HEK293 (cell line): ENCODE measurements around the gene MUC2.
A peak's percentile ranks its signal among the peaks of the same experiment; 100 is the strongest.

Experiments used
- CTCF ChIA-PET: fragments of 350-600 bp; formaldehyde crosslinking; extraction: SDS; loops from one replicate; lab custom pipeline; 2021; ENCODE audit warnings: antibody characterized with exemption; lab: Yijun Ruan, JAX
- POLR2A ChIA-PET: fragments of 300-600 bp; formaldehyde crosslinking; extraction: SDS; loops from one replicate; lab custom pipeline; 2020; ENCODE audit warnings: antibody characterized with exemption, inconsistent platforms; lab: Yijun Ruan, JAX
- H3K27ac ChIP-seq: fragments of 200-500 bp; sonication (Bioruptor generic); 2 replicates; pipeline ENCODE4 v1.5.1; 2014; ENCODE audit warnings: low read depth, low read length, control low read depth, inconsistent platforms; ENCODE audit errors: extremely low read depth
- H3K36me3 ChIP-seq, 2 experiments: fragments of 200-500 bp in 1 of 2; sonication (Bioruptor generic) in 1 of 2; 1 replicate in 1 of 2; 2 replicates in 1 of 2; pipeline ENCODE4 v1.5.1; 2014 to 2017; ENCODE audit warnings: inconsistent platforms in 2 of 2, low read length in 2 of 2; ENCODE audit not compliant: control insufficient read depth in 2 of 2, insufficient read depth in 1 of 2
- H3K4me1 ChIP-seq: fragments of 200-500 bp; sonication (Bioruptor generic); 2 replicates; pipeline ENCODE4 v1.5.1; 2014; ENCODE audit warnings: mild to moderate bottlenecking, low read length, inconsistent platforms; ENCODE audit not compliant: control insufficient read depth, insufficient read depth
- H3K4me3 ChIP-seq: 2 replicates; pipeline ENCODE4 v1.5.1; 2011; ENCODE audit warnings: low read depth, mild to moderate bottlenecking, control low read depth, low read length, moderate library complexity
- H3K9me3 ChIP-seq: fragments of 200-500 bp; sonication (Bioruptor generic); 2 replicates; pipeline ENCODE4 v1.5.1; 2014; ENCODE audit warnings: low read depth, low read length, inconsistent platforms; ENCODE audit not compliant: control insufficient read depth, insufficient read depth
- EGR2 ChIP-seq: fragments of 450-650 bp; formaldehyde crosslinking; IDR thresholded peaks from 2 replicates; pipeline ENCODE4 v1.5.1; 2016; ENCODE audit warnings: low read depth, missing biosample characterization, missing genetic modification characterization
- TCF7L2 ChIP-seq: IDR thresholded peaks from 2 replicates; pipeline ENCODE4 v1.6.1; 2011; ENCODE audit warnings: low read depth, mild to moderate bottlenecking, inconsistent platforms, low read length, moderate library complexity, borderline replicate concordance
- YY1 ChIP-seq: fragments of 450-650 bp; formaldehyde crosslinking; IDR thresholded peaks from 2 replicates; pipeline ENCODE4 v1.5.1; 2018; ENCODE audit warnings: missing biosample characterization, missing genetic modification characterization
- ZBTB8A ChIP-seq: fragments of 450-650 bp; formaldehyde crosslinking; IDR thresholded peaks from 2 replicates; pipeline ENCODE4 v1.5.1; 2016; ENCODE audit warnings: missing biosample characterization, missing genetic modification characterization
- ZFHX2 ChIP-seq: fragments of 450-650 bp; formaldehyde crosslinking; conservative IDR thresholded peaks from 2 replicates; pipeline ENCODE4 v1.5.1; 2016; ENCODE audit warnings: missing biosample characterization, missing genetic modification characterization
- ZNF211 ChIP-seq: fragments of 450-650 bp; formaldehyde crosslinking; IDR thresholded peaks from 2 replicates; pipeline ENCODE4 v1.5.1; 2016; ENCODE audit warnings: low read depth, missing biosample characterization, missing genetic modification characterization
- ZNF214 ChIP-seq: fragments of 450-650 bp; formaldehyde crosslinking; IDR thresholded peaks from 2 replicates; pipeline ENCODE4 v1.5.1; 2017; ENCODE audit warnings: missing biosample characterization, mild to moderate bottlenecking, missing genetic modification characterization, borderline replicate concordance
- ZNF239 ChIP-seq: fragments of 450-650 bp; formaldehyde crosslinking; IDR thresholded peaks from 2 replicates; pipeline ENCODE4 v1.5.1; 2016; ENCODE audit warnings: missing biosample characterization, missing genetic modification characterization
- ZNF248 ChIP-seq: fragments of 450-650 bp; formaldehyde crosslinking; IDR thresholded peaks from 2 replicates; pipeline ENCODE4 v1.5.1; 2017; ENCODE audit warnings: missing biosample characterization, missing genetic modification characterization
- ZNF280C ChIP-seq: fragments of 450-650 bp; formaldehyde crosslinking; IDR thresholded peaks from 2 replicates; pipeline ENCODE4 v1.5.1; 2016; ENCODE audit warnings: missing biosample characterization, missing genetic modification characterization
- ZNF366 ChIP-seq: fragments of 450-650 bp; formaldehyde crosslinking; conservative IDR thresholded peaks from 2 replicates; pipeline ENCODE4 v1.5.1; 2016; ENCODE audit warnings: missing biosample characterization, missing genetic modification characterization
- ZNF513 ChIP-seq: fragments of 450-650 bp; IDR thresholded peaks from 2 replicates; pipeline ENCODE4 v1.5.1; 2018; ENCODE audit warnings: missing biosample characterization, missing genetic modification characterization
- ZNF529 ChIP-seq: fragments of 450-650 bp; formaldehyde crosslinking; IDR thresholded peaks from 2 replicates; pipeline ENCODE4 v1.5.1; 2017; ENCODE audit warnings: missing genetic modification characterization, missing biosample characterization; ENCODE audit not compliant: insufficient replicate concordance
- ZNF626 ChIP-seq: fragments of 450-650 bp; sonication (Bioruptor Pico); formaldehyde crosslinking; IDR thresholded peaks from 2 replicates; pipeline ENCODE4 v1.5.1; 2018; ENCODE audit warnings: missing biosample characterization, missing genetic modification characterization, inconsistent platforms
- ZNF639 ChIP-seq: fragments of 450-650 bp; formaldehyde crosslinking; IDR thresholded peaks from 2 replicates; pipeline ENCODE4 v1.5.1; 2016; ENCODE audit warnings: missing biosample characterization, missing genetic modification characterization
- ZNF768 ChIP-seq: fragments of 450-650 bp; formaldehyde crosslinking; IDR thresholded peaks from 2 replicates; pipeline ENCODE4 v1.5.1; 2018; ENCODE audit warnings: missing biosample characterization, mild to moderate bottlenecking, missing genetic modification characterization
- TF ChIP-seq, protein P1 (sequence below): fragments of 450-650 bp; formaldehyde crosslinking; IDR thresholded peaks from 2 replicates; pipeline ENCODE4 v1.5.1; 2017; ENCODE audit warnings: missing biosample characterization, missing genetic modification characterization

Gene MUC2

DNA sequence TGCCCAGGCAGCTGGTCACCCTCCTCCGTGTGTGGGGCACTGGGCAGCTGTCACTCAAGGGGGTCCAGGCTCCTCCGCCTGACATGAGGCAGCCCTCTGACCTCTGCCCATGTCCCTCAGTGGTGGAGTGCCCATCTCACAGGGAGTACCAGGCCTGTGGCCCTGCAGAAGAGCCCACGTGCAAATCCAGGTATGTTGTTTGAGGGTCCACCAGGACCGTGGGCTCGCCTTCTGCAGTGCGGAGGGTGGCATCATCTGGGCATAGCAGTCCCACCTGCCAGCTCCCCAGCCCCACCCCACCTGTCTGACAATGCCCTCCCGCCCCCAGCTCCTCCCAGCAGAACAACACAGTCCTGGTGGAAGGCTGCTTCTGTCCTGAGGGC, 30.5 kb downstream of the MUC2 start (continued):
- TF ChIP-seq ZNF214 (tag by site-specific recombination): no peak
- TF ChIP-seq, protein P1, sequence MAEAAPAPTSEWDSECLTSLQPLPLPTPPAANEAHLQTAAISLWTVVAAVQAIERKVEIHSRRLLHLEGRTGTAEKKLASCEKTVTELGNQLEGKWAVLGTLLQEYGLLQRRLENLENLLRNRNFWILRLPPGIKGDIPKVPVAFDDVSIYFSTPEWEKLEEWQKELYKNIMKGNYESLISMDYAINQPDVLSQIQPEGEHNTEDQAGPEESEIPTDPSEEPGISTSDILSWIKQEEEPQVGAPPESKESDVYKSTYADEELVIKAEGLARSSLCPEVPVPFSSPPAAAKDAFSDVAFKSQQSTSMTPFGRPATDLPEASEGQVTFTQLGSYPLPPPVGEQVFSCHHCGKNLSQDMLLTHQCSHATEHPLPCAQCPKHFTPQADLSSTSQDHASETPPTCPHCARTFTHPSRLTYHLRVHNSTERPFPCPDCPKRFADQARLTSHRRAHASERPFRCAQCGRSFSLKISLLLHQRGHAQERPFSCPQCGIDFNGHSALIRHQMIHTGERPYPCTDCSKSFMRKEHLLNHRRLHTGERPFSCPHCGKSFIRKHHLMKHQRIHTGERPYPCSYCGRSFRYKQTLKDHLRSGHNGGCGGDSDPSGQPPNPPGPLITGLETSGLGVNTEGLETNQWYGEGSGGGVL (tag by site-specific recombination): no peak
- no peak for TF ChIP-seq ZNF639 (tag by site-specific recombination)
- no peak for TF ChIP-seq ZBTB8A (tag by site-specific recombination)
- no peak for TF ChIP-seq ZNF280C (tag by site-specific recombination)
- TF ChIP-seq ZNF529 (tag by site-specific recombination): no peak

DNA sequence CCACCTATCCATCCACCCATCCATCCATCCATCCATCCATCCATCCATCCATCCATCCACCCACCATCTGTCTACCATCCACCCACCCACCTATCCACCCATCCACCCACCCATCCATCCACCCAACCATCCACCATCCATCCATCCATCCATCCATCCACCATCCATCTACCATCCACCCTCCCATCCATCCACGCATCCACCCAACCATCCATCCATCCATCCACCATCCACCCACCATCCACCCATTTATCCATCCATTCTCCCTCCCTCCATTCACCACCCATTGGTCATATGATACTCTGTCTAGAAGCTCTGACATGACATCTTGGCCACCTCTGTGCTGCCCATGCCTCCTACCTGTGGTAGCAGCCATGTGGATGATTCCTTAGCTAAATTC, 31.7 kb downstream of the MUC2 start:
- TF ChIP-seq TCF7L2: no peak
- TF ChIP-seq ZNF626 (tag by site-specific recombination): no peak
- TF ChIP-seq YY1 (tag by site-specific recombination): no peak
- TF ChIP-seq ZNF211 (tag by site-specific recombination): no peak
- TF ChIP-seq ZNF768: no peak
- TF ChIP-seq EGR2: peak; percentile 78
- TF ChIP-seq ZNF513 (tag by site-specific recombination): no peak
- TF ChIP-seq ZNF239: no peak
- no peak for TF ChIP-seq ZNF248 (tag by site-specific recombination)
- TF ChIP-seq ZNF366 (tag by site-specific recombination): peak; percentile 64; the same call in 1 of the 2 replicates
- TF ChIP-seq ZFHX2 (tag by site-specific recombination): peak; percentile 59
- Histone ChIP-seq H3K4me1 (no peaks in the 10 kb centered on the region), H3K36me3 (no peaks in the 10 kb centered on the region), H3K4me3 (no peak overlapping the region), H3K27ac (no peak overlapping the region), H3K9me3 (no peaks in the 10 kb centered on the region)
- ChIA-PET POLR2A (no interaction called here), CTCF (no interaction called here)
